Left kidney (tissue), 2 donors: Measurements from ENCODE around the gene LAPTM5. TPM values are rescaled to one million over a fixed set of nuclear protein-coding genes. Genes with fewer than 3 reads are reported as not detected.

Source experiments
- DNase-seq: peaks from one replicate; pipeline ENCODE4 v3.0.0-alpha.2; 2013
- polyA plus RNA-seq: library from polyadenylated mRNA; unstranded; fragments of 120-200 nt; gene quantifications from one replicate; pipeline ENCODE4 v1.2.1, GENCODE V29; 2013; ENCODE audit not compliant: insufficient read length

Gene LAPTM5
- polyA plus RNA-seq, 1 donor: 12.7 TPM

- no peak for DNase-seq
Measured at GRCh38 chr1:30730346-30731108, 27.0 kb downstream of the LAPTM5 start.

GRCh38 chr1:30729901-30730300 lies 27.7 kb downstream of the LAPTM5 start:
- DNase-seq: no peak

DNA sequence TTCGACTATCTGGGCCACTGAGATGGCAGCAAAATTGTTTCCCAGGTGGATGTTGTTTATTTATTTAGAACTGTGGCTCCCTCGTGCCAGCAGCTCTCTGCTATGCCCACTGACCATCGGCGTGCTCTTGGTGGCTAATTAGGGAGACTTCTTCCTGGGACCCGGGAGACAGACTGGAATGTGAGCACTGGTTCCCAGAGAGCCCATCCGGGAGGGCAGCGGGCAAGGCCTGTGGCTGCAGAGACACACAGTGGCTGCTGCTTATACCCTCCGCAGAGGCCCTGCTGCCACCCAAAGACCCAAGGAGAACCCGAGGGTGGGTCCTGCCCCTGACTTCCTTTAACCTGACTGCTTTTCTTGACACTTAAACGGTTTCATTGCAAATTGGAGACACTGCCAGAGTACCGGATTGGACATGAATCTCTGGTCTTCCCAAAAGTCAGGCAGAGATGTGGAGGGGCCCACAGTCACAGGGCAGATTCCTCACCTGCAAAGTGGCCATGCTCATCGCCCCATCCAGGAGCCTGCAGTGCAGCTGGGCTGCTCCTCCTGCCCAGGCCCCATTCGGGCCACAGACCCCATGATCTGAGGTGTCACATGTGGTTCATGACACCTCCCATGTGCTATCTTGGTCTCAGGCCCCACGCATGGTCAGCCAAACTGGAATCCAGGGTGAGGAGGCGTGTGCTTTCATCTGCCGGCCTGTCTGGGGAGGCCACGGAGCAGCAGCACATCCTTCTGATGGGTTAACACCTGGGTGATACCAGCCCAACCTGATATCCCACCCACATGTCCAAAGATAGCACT lies 28.5 kb downstream of the LAPTM5 start:
- DNase-seq: no peak

DNA sequence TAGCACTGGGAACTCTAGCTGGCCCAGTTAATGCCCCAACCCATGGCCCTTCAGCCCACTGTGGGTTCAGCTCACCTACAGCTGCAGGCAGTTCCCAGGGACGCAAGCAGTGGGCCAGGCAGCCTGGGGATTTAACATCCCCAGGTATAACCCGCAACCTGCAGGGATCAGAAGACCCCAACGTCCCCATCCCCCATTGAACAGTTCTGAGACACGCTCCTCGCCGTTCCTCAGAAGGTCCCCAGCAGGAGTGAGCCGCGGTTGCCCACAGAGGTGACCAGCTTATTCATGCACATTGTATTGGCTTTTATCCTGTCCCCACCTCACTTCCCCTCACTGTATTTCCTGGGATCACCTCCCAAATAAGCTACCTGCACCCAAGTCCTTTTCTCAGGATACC lies 29.2 kb downstream of the LAPTM5 start:
- no peak for DNase-seq

DNA sequence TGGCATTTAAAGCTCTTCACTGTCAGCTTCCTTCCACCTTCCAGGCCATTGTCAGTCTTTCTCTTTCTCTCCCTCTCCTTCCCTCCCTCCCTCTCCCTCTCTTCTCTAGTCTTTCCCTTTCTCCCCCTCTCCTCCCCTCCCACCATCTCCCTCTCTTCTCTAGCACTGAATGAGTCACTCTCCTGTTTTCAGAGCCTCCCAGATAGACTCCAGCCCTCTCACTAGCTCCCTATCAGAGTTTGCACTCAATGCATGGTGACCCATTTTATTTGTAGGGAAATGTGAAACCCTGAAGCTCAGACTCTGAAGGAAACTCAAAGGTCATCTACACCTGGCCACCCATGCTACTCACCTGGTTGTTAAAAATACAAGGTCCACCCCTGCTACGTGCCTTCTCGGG lies 29.8 kb downstream of the LAPTM5 start:
- no peak for DNase-seq

DNA sequence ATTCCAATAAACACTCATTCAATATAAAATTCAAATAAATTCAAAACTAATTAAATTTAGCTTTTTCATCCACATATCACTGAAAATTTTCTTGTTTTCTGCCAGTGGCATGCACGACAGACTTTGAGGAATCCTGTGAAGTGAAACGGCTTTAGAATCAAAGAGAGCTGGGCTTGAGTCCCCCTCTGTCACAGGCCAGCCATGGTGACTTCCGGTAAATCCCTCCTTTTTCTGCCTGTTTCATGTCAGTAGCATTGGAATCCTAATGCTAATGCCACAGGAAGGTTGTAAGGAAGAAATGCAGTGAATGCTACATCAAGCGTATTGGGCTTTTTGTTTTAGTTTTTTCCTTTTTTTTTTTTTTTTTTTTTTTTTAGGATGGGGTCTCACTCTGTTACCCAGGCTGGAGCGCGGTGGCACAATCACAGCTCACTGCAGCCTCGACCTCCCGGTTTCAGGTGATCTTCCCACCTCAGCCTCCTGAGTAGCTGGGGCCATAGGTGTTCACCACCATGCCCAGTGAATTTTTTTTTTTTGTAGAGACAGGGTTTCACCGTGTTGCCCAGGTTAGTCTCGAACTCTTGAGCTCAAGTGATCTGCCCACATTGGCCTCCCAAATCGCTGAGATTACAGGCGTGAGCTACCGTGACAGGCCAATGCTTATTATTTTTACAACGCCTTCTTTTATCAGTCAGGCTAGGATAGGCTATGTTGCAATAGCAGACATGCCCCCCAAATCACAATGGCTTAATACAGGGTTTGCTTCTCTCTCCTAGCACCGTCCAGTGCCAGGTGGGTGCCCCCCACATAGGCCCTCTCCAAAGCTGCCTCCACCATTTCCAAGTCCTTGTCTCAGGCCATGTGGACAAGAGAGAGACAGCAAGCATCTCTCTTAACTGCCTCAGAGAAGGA lies 30.5 kb downstream of the LAPTM5 start:
- DNase-seq: no peak

GRCh38 chr1:30726236-30726635 lies 31.3 kb downstream of the LAPTM5 start:
- DNase-seq: no peak

GRCh38 chr1:30725450-30726095 lies 32.0 kb downstream of the LAPTM5 start:
- DNase-seq: no peak

- DNase-seq: no peak
Measured at GRCh38 chr1:30724655-30725421, 32.7 kb downstream of the LAPTM5 start.

DNA sequence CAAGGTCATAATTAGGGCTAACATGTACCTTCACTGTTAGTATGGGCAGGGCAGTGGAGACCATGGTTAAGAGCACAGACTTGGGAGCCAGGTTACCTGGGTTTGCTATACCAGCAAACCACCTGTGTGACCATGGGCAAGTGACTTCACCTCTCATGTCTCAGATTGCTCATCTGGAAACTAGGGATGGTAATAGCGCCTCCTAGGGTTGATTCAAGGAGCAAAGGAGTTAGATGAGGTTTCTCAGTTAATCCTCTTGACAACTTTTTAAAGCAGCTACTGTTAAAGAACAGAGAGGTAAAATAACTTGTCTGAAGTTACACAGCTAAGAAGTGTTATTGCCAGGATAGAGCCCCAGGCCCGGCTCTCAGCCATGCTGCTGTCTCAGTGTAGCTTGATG lies 33.4 kb downstream of the LAPTM5 start:
- DNase-seq: no peak

- DNase-seq: no peak
Measured at GRCh38 chr1:30723331-30723755, 34.2 kb downstream of the LAPTM5 start, which contains the start of gene MATN1. Gene MATN1, minus strand, starts transcription at chr1:30723585. Its CDS starts 34 bp downstream, at chr1:30723551.

GRCh38 chr1:30721812-30722537 lies 35.6 kb downstream of the LAPTM5 start:
- DNase-seq: peak; percentile 67

DNA sequence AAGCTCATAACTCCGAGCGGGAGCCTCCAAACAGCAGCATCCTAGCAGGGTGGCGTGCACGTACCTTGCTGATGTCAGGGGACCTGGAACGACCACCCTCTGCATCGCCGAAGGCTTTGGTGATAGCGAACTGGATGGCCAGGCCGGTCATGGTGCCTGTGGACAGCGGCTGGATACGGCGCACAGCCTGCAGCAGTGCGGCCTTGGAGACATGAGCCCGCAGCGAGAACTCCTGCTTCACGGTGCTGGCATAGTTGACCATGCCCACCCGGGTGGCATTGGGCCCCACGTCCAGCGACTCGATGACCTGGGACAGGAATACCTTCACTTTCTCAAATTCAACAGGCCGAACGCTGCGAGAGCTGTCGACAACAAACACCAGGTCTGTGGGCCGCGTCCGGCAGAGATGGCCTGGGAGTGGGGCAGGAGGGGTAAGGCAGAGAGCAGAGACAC lies 36.2 kb downstream of the LAPTM5 start:
- no peak for DNase-seq

DNA sequence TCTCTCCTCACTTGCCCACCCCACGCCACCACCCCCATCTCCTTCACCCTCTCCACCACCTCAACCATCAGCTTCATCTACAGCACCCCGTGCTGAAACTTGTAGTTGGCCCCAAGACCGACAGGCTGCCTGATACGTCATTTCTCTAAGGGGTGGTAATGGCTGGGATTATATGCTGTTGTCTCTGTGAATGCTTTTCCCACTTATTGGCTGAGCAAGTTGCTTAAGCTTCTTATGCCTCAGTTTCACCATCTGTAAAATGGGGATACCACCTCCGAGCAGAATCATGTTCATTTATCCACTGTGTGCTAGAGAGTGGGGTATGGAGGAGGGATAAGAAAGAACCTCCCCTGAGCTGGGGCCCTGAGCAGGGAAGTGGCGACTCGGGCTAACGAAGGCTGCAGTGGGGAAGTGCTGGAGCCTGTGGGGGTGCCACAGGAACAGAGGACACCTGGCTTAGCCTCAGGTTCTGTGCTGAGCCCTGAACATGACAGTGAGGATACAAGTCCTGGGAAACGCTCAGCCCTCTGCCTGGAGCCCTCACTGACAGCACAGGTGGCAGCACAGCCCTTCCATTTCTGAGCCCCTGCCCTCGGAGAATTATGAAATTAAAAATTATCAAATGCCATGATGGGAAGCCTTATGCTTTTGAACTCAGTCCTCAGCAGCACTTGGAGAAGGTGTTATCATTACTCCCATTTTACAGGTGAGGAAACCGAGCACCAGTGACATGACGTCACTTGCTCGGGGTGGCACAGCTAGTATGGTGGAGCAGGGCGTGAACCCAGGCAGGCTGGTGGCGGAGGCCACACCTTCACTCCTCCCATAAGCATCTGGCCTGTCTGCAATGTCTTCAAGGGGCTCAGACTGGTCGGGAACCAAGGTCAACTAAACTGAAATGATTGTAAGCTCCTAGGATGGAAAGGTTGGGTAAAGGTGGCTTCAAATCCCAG lies 37.0 kb downstream of the LAPTM5 start:
- DNase-seq: no peak

- DNase-seq: peak; percentile 87
Measured at GRCh38 chr1:30719406-30720270, 37.9 kb downstream of the LAPTM5 start.

- no peak for DNase-seq
Measured at GRCh38 chr1:30718636-30719405, 38.8 kb downstream of the LAPTM5 start.

DNA sequence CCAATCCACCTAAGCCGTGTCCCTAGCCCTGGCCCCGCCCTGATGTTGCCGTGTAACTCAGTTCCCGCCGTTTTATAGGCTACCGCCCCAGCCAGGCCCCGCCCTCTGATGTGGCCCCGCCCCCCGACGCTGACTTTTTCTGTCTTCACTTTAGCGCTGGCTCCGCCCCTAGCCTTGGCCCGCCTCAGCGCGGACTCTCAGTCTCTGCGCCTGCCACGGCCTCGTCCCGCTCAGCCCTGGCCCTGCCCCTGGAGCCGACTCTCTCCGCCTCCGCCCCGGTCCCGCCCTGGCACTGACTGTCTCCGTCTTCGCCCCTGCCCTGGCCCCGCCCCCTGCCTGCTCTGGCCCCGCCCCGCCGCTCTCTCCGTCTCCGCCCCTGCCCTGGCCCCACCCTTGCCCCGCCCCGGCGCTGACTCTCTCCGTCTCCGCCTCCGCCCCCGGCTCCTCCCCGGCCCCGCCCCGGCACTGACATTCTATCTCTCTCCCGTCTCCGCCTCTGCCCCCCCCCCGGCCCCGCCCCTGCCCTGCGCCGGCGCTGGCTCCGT lies 39.4 kb downstream of the LAPTM5 start:
- DNase-seq: peak; percentile 97
